Fibroblast of pulmonary artery (primary cell): ENCODE data around the gene PKHD1.

Experiments used
- DNase-seq: peaks from one replicate; pipeline ENCODE4 v3.0.0-alpha.2; 2010; ENCODE audit warnings: low read depth
- H3K4me3 ChIP-seq: replicated peaks from 2 replicates; pipeline ENCODE4 v1.5.1; 2011; ENCODE audit warnings: low read depth, mild to moderate bottlenecking, control low read depth, low read length, moderate library complexity
- CTCF ChIP-seq: IDR thresholded peaks from 2 replicates; pipeline ENCODE4 v1.5.1; 2011; ENCODE audit warnings: mild to moderate bottlenecking, control low read depth, low read length, inconsistent platforms; ENCODE audit errors: missing control alignments

The PKHD1 gene

GRCh38 chr6:51740658-51741057 is 346.8 kb downstream of the PKHD1 start:
- TF ChIP-seq CTCF, result no peak
- no peak for DNase-seq
- H3K4me3 ChIP-seq, result no peak overlapping the region

- no peak overlapping the region for H3K4me3 ChIP-seq
- DNase-seq, result no peak
- TF ChIP-seq CTCF, result no peak
Measured at GRCh38 chr6:51738614-51739013, 348.8 kb downstream of the PKHD1 start.

- no peak overlapping the region for H3K4me3 ChIP-seq
- no peak for TF ChIP-seq CTCF
- no peak for DNase-seq
Measured at GRCh38 chr6:51737580-51738360, 349.6 kb downstream of the PKHD1 start.

GRCh38 chr6:51725155-51725554 is 362.3 kb downstream of the PKHD1 start:
- H3K4me3 ChIP-seq, result no peak overlapping the region
- DNase-seq, result no peak
- TF ChIP-seq CTCF, result no peak

- DNase-seq, result no peak
- TF ChIP-seq CTCF, result no peak
- no peak overlapping the region for H3K4me3 ChIP-seq
Measured at GRCh38 chr6:51720327-51720726, 367.1 kb downstream of the PKHD1 start.

- TF ChIP-seq CTCF, result no peak
- no peak for DNase-seq
- H3K4me3 ChIP-seq, result no peak overlapping the region
Measured at GRCh38 chr6:51719297-51719696, 368.1 kb downstream of the PKHD1 start.

GRCh38 chr6:51718533-51718932 is 368.9 kb downstream of the PKHD1 start:
- TF ChIP-seq CTCF, result no peak
- no peak for DNase-seq
- no peak overlapping the region for H3K4me3 ChIP-seq
